IMR-90 (cell line): ENCODE data around the gene FCGR2B. TPM values are rescaled to one million over a fixed set of nuclear protein-coding genes. Genes with fewer than 3 reads are reported as not detected.

Source experiments
- ATAC-seq: fragments of 200-7000 bp; cut with Tn5 transposase; 2 replicates; pipeline ENCODE4 v1.9.1; 2020; ENCODE audit warnings: low read depth, mild to moderate bottlenecking, moderate library complexity
- BruUV-seq: library from RNA; stranded (reverse); fragments of 400-500 nt; replicated peaks from 2 replicates; lab custom pipeline; 2021; lab: Mats Ljungman, UMichigan
- CTCF ChIA-PET: fragments of 300-600 bp; formaldehyde crosslinking; extraction: SDS; loops from one replicate; lab custom pipeline; 2021; ENCODE audit warnings: antibody characterized with exemption; lab: Yijun Ruan, JAX
- POLR2A ChIA-PET: fragments of 300-600 bp; sonication (Branson Sonifier 250); formaldehyde crosslinking; loops from one replicate; lab custom pipeline; 2022; ENCODE audit warnings: antibody characterized with exemption; ENCODE audit not compliant: unreplicated experiment; lab: Charles Lee
- DNase-seq: peaks from one replicate; pipeline ENCODE4 v3.0.0; 2013
- H2AFZ ChIP-seq: replicated peaks from 2 replicates; pipeline ENCODE3; 2013; ENCODE audit warnings: low read length, mild to moderate bottlenecking; ENCODE audit not compliant: poor library complexity
- H2AK5ac ChIP-seq: 2 replicates; pipeline ENCODE4 v1.6.1; 2013; ENCODE audit warnings: low read depth, low read length, inconsistent platforms
- H2AK9ac ChIP-seq: replicated peaks from 2 replicates; pipeline ENCODE3; 2013; ENCODE audit warnings: mild to moderate bottlenecking, low read depth, low read length, moderate library complexity; ENCODE audit not compliant: poor library complexity
- H2BK120ac ChIP-seq: 2 replicates; pipeline ENCODE4 v1.6.1; 2013; ENCODE audit warnings: low read depth, low read length, inconsistent platforms
- H2BK15ac ChIP-seq: 3 replicates; pipeline ENCODE4 v1.6.1; 2013; ENCODE audit warnings: low read depth, low read length, inconsistent platforms
- H2BK20ac ChIP-seq: 2 replicates; pipeline ENCODE4 v1.6.1; 2013; ENCODE audit warnings: low read depth, mild to moderate bottlenecking, inconsistent platforms, low read length, moderate library complexity
- H2BK5ac ChIP-seq: 2 replicates; pipeline ENCODE4 v1.6.1; 2013; ENCODE audit warnings: mild to moderate bottlenecking, low read depth, low read length, inconsistent platforms; ENCODE audit not compliant: poor library complexity, severe bottlenecking
- H3K14ac ChIP-seq: replicated peaks from 2 replicates; pipeline ENCODE4 v1.6.1; 2013; ENCODE audit warnings: low read depth, low read length, inconsistent platforms
- H3K18ac ChIP-seq: 2 replicates; pipeline ENCODE4 v1.6.1; 2013; ENCODE audit warnings: low read depth, low read length, control low read depth
- H3K23ac ChIP-seq: 2 replicates; pipeline ENCODE4 v1.6.1; 2013; ENCODE audit warnings: low read depth, low read length, inconsistent platforms
- H3K27ac ChIP-seq: 2 replicates; pipeline ENCODE4 v1.5.1; 2013; ENCODE audit warnings: mild to moderate bottlenecking, control low read depth, low read length; ENCODE audit not compliant: insufficient read depth
- H3K27me3 ChIP-seq: 2 replicates; pipeline ENCODE4 v1.6.1; 2013; ENCODE audit warnings: low read length; ENCODE audit not compliant: control insufficient read depth, insufficient read depth
- H3K36me3 ChIP-seq: 2 replicates; pipeline ENCODE4 v1.6.1; 2013; ENCODE audit warnings: low read length, mixed read lengths; ENCODE audit not compliant: control insufficient read depth, insufficient read depth
- H3K4ac ChIP-seq: 2 replicates; pipeline ENCODE4 v1.6.1; 2013; ENCODE audit warnings: low read depth, low read length, inconsistent platforms
- H3K4me1 ChIP-seq: 2 replicates; pipeline ENCODE4 v1.6.1; 2013; ENCODE audit warnings: low read length, mixed read lengths; ENCODE audit not compliant: control insufficient read depth, insufficient read depth
- H3K4me2 ChIP-seq: 2 replicates; pipeline ENCODE4 v1.6.1; 2013; ENCODE audit warnings: low read depth, mild to moderate bottlenecking, control low read depth, low read length, moderate library complexity
- H3K4me3 ChIP-seq: 2 replicates; pipeline ENCODE4 v1.5.1; 2013; ENCODE audit warnings: low read depth, mild to moderate bottlenecking, control low read depth, low read length, moderate library complexity; ENCODE audit not compliant: insufficient read depth
- H3K56ac ChIP-seq: 2 replicates; pipeline ENCODE4 v1.6.1; 2013; ENCODE audit warnings: low read length, inconsistent platforms; ENCODE audit not compliant: insufficient read depth; ENCODE audit errors: extremely low read depth
- H3K79me1 ChIP-seq, 2 experiments: 2 replicates each; pipeline ENCODE4 v1.6.1; 2013; ENCODE audit warnings: low read length in 2 of 2, inconsistent platforms in 1 of 2, low read depth in 1 of 2
- H3K9ac ChIP-seq: 2 replicates; pipeline ENCODE4 v1.6.1; 2013; ENCODE audit warnings: low read depth, low read length, control low read depth
- H3K9me1 ChIP-seq: 2 replicates; pipeline ENCODE4 v1.6.1; 2013; ENCODE audit warnings: low read length, inconsistent platforms; ENCODE audit not compliant: insufficient read depth
- H3K9me3 ChIP-seq: 2 replicates; pipeline ENCODE4 v1.6.1; 2013; ENCODE audit warnings: low read length; ENCODE audit not compliant: control insufficient read depth, insufficient read depth
- H4K20me1 ChIP-seq: 2 replicates; pipeline ENCODE4 v1.6.1; 2013; ENCODE audit warnings: low read length, inconsistent platforms; ENCODE audit not compliant: insufficient read depth
- H4K5ac ChIP-seq: 2 replicates; pipeline ENCODE4 v1.6.1; 2013; ENCODE audit warnings: mild to moderate bottlenecking, low read depth, low read length, control low read depth
- H4K8ac ChIP-seq, 2 experiments: 2 replicates each; pipeline ENCODE4 v1.6.1; 2013; ENCODE audit warnings: low read depth in 2 of 2, low read length in 2 of 2, control low read depth in 1 of 2, inconsistent platforms in 1 of 2
- H4K91ac ChIP-seq: 2 replicates; pipeline ENCODE4 v1.6.1; 2013; ENCODE audit warnings: low read depth, low read length, inconsistent platforms; ENCODE audit not compliant: insufficient read depth
- BHLHE40 ChIP-seq: fragments of 150-350 bp; IDR thresholded peaks from 2 replicates; pipeline ENCODE4 v1.6.1; 2016; ENCODE audit warnings: mild to moderate bottlenecking, low read depth, low read length
- CEBPB ChIP-seq: IDR thresholded peaks from 2 replicates; pipeline ENCODE4 v1.6.1; 2012; ENCODE audit warnings: low read depth, low read length, improper control_type of control experiment
- CHD1 ChIP-seq: IDR thresholded peaks from 2 replicates; pipeline ENCODE4 v1.6.1; 2012; ENCODE audit warnings: low read depth, low read length, improper control_type of control experiment
- CTCF ChIP-seq: conservative IDR thresholded peaks from 2 replicates; pipeline ENCODE4 v1.5.1; 2012; ENCODE audit warnings: mild to moderate bottlenecking, low read depth, low read length, improper control_type of control experiment
- ELK1 ChIP-seq: fragments of 150-350 bp; IDR thresholded peaks from 2 replicates; pipeline ENCODE4 v1.6.1; 2016; ENCODE audit warnings: low read depth, mild to moderate bottlenecking, low read length, moderate library complexity, borderline replicate concordance
- FOS ChIP-seq: fragments of 150-350 bp; IDR thresholded peaks from 2 replicates; pipeline ENCODE4 v1.6.1; 2016; ENCODE audit warnings: low read depth, low read length
- MAFK ChIP-seq: IDR thresholded peaks from 2 replicates; pipeline ENCODE4 v1.6.1; 2012; ENCODE audit warnings: low read depth, low read length, improper control_type of control experiment
- MAZ ChIP-seq: IDR thresholded peaks from 2 replicates; pipeline ENCODE4 v1.6.1; 2012; ENCODE audit warnings: low read depth, mild to moderate bottlenecking, low read length, improper control_type of control experiment, moderate library complexity, borderline replicate concordance
- MXI1 ChIP-seq: IDR thresholded peaks from 2 replicates; pipeline ENCODE4 v1.6.1; 2012; ENCODE audit warnings: low read depth, mild to moderate bottlenecking, low read length, moderate library complexity, borderline replicate concordance
- NFE2L2 ChIP-seq: fragments of 150-350 bp; IDR thresholded peaks from 2 replicates; pipeline ENCODE4 v1.6.1; 2016; ENCODE audit warnings: low read depth, mild to moderate bottlenecking, low read length
- POLR2A ChIP-seq: IDR thresholded peaks from 2 replicates; pipeline ENCODE4 v1.6.1; 2012; ENCODE audit warnings: mild to moderate bottlenecking, low read depth, low read length
- RAD21 ChIP-seq: IDR thresholded peaks from 2 replicates; pipeline ENCODE4 v1.6.1; 2012; ENCODE audit warnings: low read length, improper control_type of control experiment
- RCOR1 ChIP-seq: IDR thresholded peaks from 2 replicates; pipeline ENCODE4 v1.6.1; 2012; ENCODE audit warnings: mild to moderate bottlenecking, low read length, improper control_type of control experiment; ENCODE audit not compliant: insufficient replicate concordance
- RFX5 ChIP-seq: IDR thresholded peaks from 2 replicates; pipeline ENCODE4 v1.8.0; 2012; ENCODE audit warnings: low read depth, mild to moderate bottlenecking, low read length, moderate library complexity
- SMC3 ChIP-seq: fragments of 150-350 bp; IDR thresholded peaks from 2 replicates; pipeline ENCODE4 v1.6.1; 2016; ENCODE audit warnings: low read depth, mild to moderate bottlenecking, antibody characterized with exemption, low read length, moderate library complexity
- USF2 ChIP-seq: fragments of 150-350 bp; IDR thresholded peaks from 2 replicates; pipeline ENCODE4 v1.6.1; 2017; ENCODE audit warnings: mild to moderate bottlenecking, antibody characterized with exemption, low read length, low read depth
- WGBS, 2 experiments: methylation state at CpG; one replicate each; pipeline versions ENCODE4 v1.1.5 to v1.1.7; 2013; ENCODE audit warnings: missing lambda C conversion rate in 2 of 2; ENCODE audit not compliant: insufficient read length in 1 of 2; ENCODE audit errors: extremely low coverage in 2 of 2; 5-methylcytosine and 5-hydroxymethylcytosine counted together
- dilution Hi-C: fragments of 300-500 bp; cut with HindIII; formaldehyde crosslinking; loops from one replicate; pipeline ENCODE4 v1.14.3; 2018; ENCODE audit warnings: low sequenced_read_pairs; ENCODE audit not compliant: unreplicated experiment
- in situ Hi-C: fragments of 300-500 bp; cut with MboI; formaldehyde crosslinking; loops from 3 replicates; pipeline ENCODE4 v1.14.3; 2019; ENCODE audit warnings: low sequenced_read_pairs, inconsistent platforms, mixed read lengths
- intact Hi-C: fragments of 100-400 bp; cut with micrococcal nuclease; formaldehyde crosslinking; loops from 2 replicates; pipeline ENCODE4 v1.10.0; 2022
- polyA plus RNA-seq, 3 experiments: library from polyadenylated mRNA; depleted of rRNA; stranded (reverse); fragments of >200 nt; gene quantifications; 2 replicates each; pipeline ENCODE4 v1.2.3, GENCODE V29; 2012; ENCODE audit warnings: low replicate concordance in 1 of 3
- total RNA-seq: library from RNA; depleted of rRNA; stranded (reverse); fragments of >200 nt; gene quantifications from 2 replicates; pipeline ENCODE4 v1.2.3, GENCODE V29; 2012

The FCGR2B gene
- total and polyA plus RNA-seq, 2 of the 4 experiments (the other 2 are of a cell fraction): not detected

GRCh38 chr1:161688946-161689345, 26.0 kb downstream of the FCGR2B start:
- CTCF ChIA-PET: no interaction called here
- POLR2A ChIA-PET: no interaction called here

More at GRCh38 chr1:161688946-161689345, 26.0 kb downstream of the FCGR2B start:
- no peak overlapping the region for H3K4me2 ChIP-seq
- H3K9ac ChIP-seq: no peak overlapping the region
- H2BK120ac ChIP-seq: no peak overlapping the region
- in situ Hi-C loops: no loop called here
- ATAC-seq (no peak), DNase-seq (no peak)
- H3K9me1 ChIP-seq: no peaks in the 10 kb centered on the region
- H2BK20ac ChIP-seq: no peak overlapping the region
- H3K4ac ChIP-seq: no peak overlapping the region
- no peak overlapping the region for H3K23ac ChIP-seq
- H3K9me3 ChIP-seq: no peaks in the 10 kb centered on the region
- H3K36me3 ChIP-seq: no peaks in the 10 kb centered on the region
- no peaks in the 10 kb centered on the region for H3K79me1 ChIP-seq
- intact Hi-C loops: no loop called here
- no peak overlapping the region for H2AK9ac ChIP-seq
- no peak overlapping the region for H2BK5ac ChIP-seq
- H3K4me1 ChIP-seq: no peaks in the 10 kb centered on the region
- H4K5ac ChIP-seq: no peak overlapping the region
- BruUV-seq: no TSS peak
- H3K18ac ChIP-seq: no peak overlapping the region
- H4K8ac ChIP-seq: no peak overlapping the region
- no CpG with 5 or more reads among the region's 3 CpGs for WGBS, 2 experiments
- no peak overlapping the region for H2AFZ ChIP-seq
- no peak overlapping the region for H3K4me3 ChIP-seq
- H3K14ac ChIP-seq: no peak overlapping the region
- H4K91ac ChIP-seq: no peak overlapping the region
- H4K20me1 ChIP-seq: no peaks in the 10 kb centered on the region
- no peak overlapping the region for H2BK15ac ChIP-seq
- dilution Hi-C loops: no loop called here
- H3K56ac ChIP-seq: no peak overlapping the region
- no peak for TF ChIP-seq POLR2A
- no peak for TF ChIP-seq RCOR1
- TF ChIP-seq MAFK: no peak
- TF ChIP-seq USF2: no peak
- no peak for TF ChIP-seq MXI1
- TF ChIP-seq MAZ: no peak
- no peak for TF ChIP-seq RFX5
- no peak for TF ChIP-seq BHLHE40
- no peak for TF ChIP-seq RAD21
- TF ChIP-seq NFE2L2: no peak
- no peak for TF ChIP-seq CTCF
- no peak for TF ChIP-seq CHD1
- TF ChIP-seq CEBPB: no peak
- TF ChIP-seq SMC3: no peak
- no peak for TF ChIP-seq ELK1
- TF ChIP-seq FOS: no peak
- H3K27me3 ChIP-seq: peaks cover 9% of the 10 kb centered on the region; the same call in 1 of the 2 replicates
- no peak overlapping the region for H2AK5ac ChIP-seq
- no peak overlapping the region for H3K27ac ChIP-seq
